Stimulated activated naive CD8-positive, alpha-beta T cell treated with anti-CD3 and anti-CD28 coated beads, Interleukin-15, Interleukin-2, amounts not matched to agents 100 ng/mL and 50 ng/mL, for 24 hours (primary cell): ENCODE data around the gene KIAA2012.
"Not testable (repeated sequence)": the region's sequence is repeated elsewhere in the genome, so short reads cannot be mapped to it uniquely, and the experiment has no call there.

Experiments
- H3K27ac Mint-ChIP-seq: one replicate; pipeline ENCODE4 v1.8.0; 2021; ENCODE audit warnings: mild to moderate bottlenecking, mixed read lengths
- H3K27me3 Mint-ChIP-seq: one replicate; pipeline ENCODE4 v1.8.0; 2021; ENCODE audit warnings: mixed read lengths
- H3K36me3 Mint-ChIP-seq: one replicate; pipeline ENCODE4 v1.8.0; 2021; ENCODE audit warnings: low read depth, mixed read lengths
- H3K4me1 Mint-ChIP-seq: one replicate; pipeline ENCODE4 v1.8.0; 2021; ENCODE audit warnings: low read depth, mixed read lengths
- H3K4me3 Mint-ChIP-seq: one replicate; pipeline ENCODE4 v1.8.0; 2021; ENCODE audit warnings: mild to moderate bottlenecking, mixed read lengths
- H3K9me3 Mint-ChIP-seq: one replicate; pipeline ENCODE4 v1.8.0; 2021; ENCODE audit warnings: mixed read lengths

Gene KIAA2012

DNA sequence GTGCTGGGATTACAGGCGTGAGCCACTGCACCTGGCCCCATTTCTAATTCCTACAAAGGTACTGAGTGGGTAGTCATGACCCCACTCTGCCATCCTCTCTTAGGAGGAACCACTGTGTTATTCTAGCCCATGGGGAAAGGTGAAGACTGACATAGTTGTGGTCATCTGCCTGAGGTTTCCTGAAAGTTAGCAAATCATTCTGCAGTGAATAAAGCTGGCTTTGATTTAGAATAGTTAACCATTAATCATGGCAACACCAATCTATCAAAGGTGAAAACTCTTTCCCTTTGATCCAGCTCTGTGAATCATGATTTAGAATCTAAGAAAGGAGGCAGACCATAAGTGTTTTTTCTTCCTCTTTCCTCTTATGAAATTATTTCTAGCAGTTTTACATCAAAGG lies 114.5 kb downstream of the KIAA2012 start:
- Mint-ChIP-seq H3K27ac (no peak overlapping the region), H3K4me1 (no peaks in the 10 kb centered on the region), H3K36me3 (no peaks in the 10 kb centered on the region), H3K9me3 (no peaks in the 10 kb centered on the region), H3K27me3 (peaks cover 21% of the 10 kb centered on the region), H3K4me3 (no peak overlapping the region)

DNA sequence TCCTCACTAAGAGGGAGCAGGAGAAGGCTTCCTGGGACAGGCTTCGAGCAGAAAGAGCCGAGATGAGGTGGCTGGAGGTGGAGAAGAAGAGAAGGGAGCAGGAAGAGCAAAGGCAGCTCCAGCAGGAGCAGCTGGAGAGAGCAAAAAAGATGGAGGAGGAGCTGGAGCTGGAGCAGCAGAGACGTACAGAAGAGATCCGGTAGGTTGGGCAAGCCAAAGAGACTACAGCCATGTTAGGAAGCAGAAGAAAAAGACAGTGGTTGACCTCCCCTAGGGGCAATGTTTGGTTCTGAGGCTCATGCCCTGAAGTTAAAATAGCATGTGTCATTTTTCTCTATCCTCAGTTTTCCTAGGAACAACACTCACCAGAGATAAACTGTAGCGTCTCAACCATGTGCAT lies 120.2 kb downstream of the KIAA2012 start:
- no peak overlapping the region for H3K27ac Mint-ChIP-seq
- no peak overlapping the region for H3K4me3 Mint-ChIP-seq
- H3K27me3 Mint-ChIP-seq = peaks cover 8% of the 10 kb centered on the region
- H3K4me1 Mint-ChIP-seq = no peaks in the 10 kb centered on the region
- no peaks in the 10 kb centered on the region for H3K36me3 Mint-ChIP-seq
- H3K9me3 Mint-ChIP-seq = no peaks in the 10 kb centered on the region

- peaks cover 13% of the 10 kb centered on the region for H3K27me3 Mint-ChIP-seq
- no peaks in the 10 kb centered on the region for H3K9me3 Mint-ChIP-seq
- no peaks in the 10 kb centered on the region for H3K4me1 Mint-ChIP-seq
- no peaks in the 10 kb centered on the region for H3K36me3 Mint-ChIP-seq
- no peak overlapping the region for H3K27ac Mint-ChIP-seq
- H3K4me3 Mint-ChIP-seq = no peak overlapping the region
These were observed 120.9 kb downstream of the KIAA2012 start for GRCh38 chr2:202193881-202194353.

- Mint-ChIP-seq H3K4me1 (no peaks in the 10 kb centered on the region), H3K36me3 (no peaks in the 10 kb centered on the region), H3K27ac (no peak overlapping the region), H3K9me3 (no peaks in the 10 kb centered on the region), H3K27me3 (peaks cover 13% of the 10 kb centered on the region), H3K4me3 (no peak overlapping the region)
These were observed 121.4 kb downstream of the KIAA2012 start for GRCh38 chr2:202194418-202194817.

- Mint-ChIP-seq H3K4me3 (no peak overlapping the region), H3K4me1 (no peaks in the 10 kb centered on the region)
These were observed 123.7 kb downstream of the KIAA2012 start for GRCh38 chr2:202196727-202197126.

GRCh38 chr2:202201220-202202160 lies 128.4 kb downstream of the KIAA2012 start:
- Mint-ChIP-seq H3K27ac (no peak overlapping the region), H3K9me3 (no peaks in the 10 kb centered on the region), H3K4me3 (no peak overlapping the region), H3K27me3 (peaks cover 12% of the 10 kb centered on the region), H3K4me1 (no peaks in the 10 kb centered on the region), H3K36me3 (peaks cover 14% of the 10 kb centered on the region)

More at GRCh38 chr2:202196727-202197126, 123.7 kb downstream of the KIAA2012 start:
- no peak overlapping the region for H3K27ac Mint-ChIP-seq
- no peaks in the 10 kb centered on the region for H3K36me3 Mint-ChIP-seq
- no peaks in the 10 kb centered on the region for H3K9me3 Mint-ChIP-seq
- H3K27me3 Mint-ChIP-seq = peaks cover 13% of the 10 kb centered on the region

DNA sequence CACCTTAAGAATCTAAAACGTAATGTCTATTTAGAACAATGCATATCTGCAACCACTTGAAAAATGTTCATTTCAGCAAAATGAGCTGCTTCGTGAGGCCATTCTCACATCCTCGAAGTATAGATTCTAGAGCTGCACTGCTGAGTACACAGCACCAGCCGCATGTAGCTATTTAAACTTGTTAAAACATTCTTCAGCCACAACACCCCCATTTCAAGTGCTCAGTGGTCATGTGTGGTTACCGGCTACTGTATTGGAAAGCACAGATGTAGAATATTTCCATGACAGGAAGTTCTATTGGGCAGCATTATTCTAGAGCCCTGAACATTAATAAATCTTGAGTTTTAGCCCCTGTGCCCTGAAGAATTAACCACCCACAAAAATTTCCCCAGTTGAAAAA lies 130.3 kb downstream of the KIAA2012 start:
- peaks cover 5% of the 10 kb centered on the region for H3K27me3 Mint-ChIP-seq
- peaks cover 25% of the 10 kb centered on the region for H3K36me3 Mint-ChIP-seq
- H3K9me3 Mint-ChIP-seq = no peaks in the 10 kb centered on the region
- H3K4me1 Mint-ChIP-seq = no peaks in the 10 kb centered on the region
- no peak overlapping the region for H3K4me3 Mint-ChIP-seq
- H3K27ac Mint-ChIP-seq = no peak overlapping the region

GRCh38 chr2:202204855-202205254 lies 131.8 kb downstream of the KIAA2012 start:
- H3K9me3 Mint-ChIP-seq = no peaks in the 10 kb centered on the region
- no peak overlapping the region for H3K27ac Mint-ChIP-seq
- no peak overlapping the region for H3K4me3 Mint-ChIP-seq
- H3K36me3 Mint-ChIP-seq = peaks cover 26% of the 10 kb centered on the region
- no peaks in the 10 kb centered on the region for H3K4me1 Mint-ChIP-seq
- no peaks in the 10 kb centered on the region for H3K27me3 Mint-ChIP-seq

GRCh38 chr2:202208526-202208925 lies 135.5 kb downstream of the KIAA2012 start:
- no peak overlapping the region for H3K4me3 Mint-ChIP-seq
- H3K27me3 Mint-ChIP-seq = no peaks in the 10 kb centered on the region
- no peaks in the 10 kb centered on the region for H3K9me3 Mint-ChIP-seq
- H3K27ac Mint-ChIP-seq = no peak overlapping the region
- no peaks in the 10 kb centered on the region for H3K4me1 Mint-ChIP-seq
- peaks cover 35% of the 10 kb centered on the region for H3K36me3 Mint-ChIP-seq

- no peaks in the 10 kb centered on the region for H3K9me3 Mint-ChIP-seq
These were observed 142.1 kb downstream of the KIAA2012 start for GRCh38 chr2:202215179-202215578.

DNA sequence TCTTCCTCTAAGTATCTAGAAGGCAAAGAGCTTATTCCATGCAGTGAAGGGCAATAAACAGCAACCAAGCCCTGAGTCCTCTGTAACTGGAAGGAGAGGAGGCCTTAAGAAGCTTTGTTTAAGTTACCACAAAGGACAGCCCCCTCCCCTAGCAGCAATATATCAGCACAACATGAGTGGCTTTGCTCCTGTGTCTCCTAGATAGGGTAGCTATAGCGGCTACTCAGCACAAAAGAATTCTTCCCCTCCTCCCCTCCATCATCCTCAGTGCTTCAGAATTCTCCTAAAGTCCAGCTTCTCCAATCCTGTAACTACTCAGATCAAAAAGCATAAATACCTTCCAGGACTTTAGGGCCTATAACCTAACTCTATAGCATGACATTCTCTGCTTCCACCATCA lies 148.8 kb downstream of the KIAA2012 start:
- Mint-ChIP-seq H3K27ac (no peak overlapping the region), H3K36me3 (peaks cover 45% of the 10 kb centered on the region), H3K9me3 (no peaks in the 10 kb centered on the region), H3K4me1 (peaks cover 22% of the 10 kb centered on the region), H3K4me3 (no peak overlapping the region), H3K27me3 (no peaks in the 10 kb centered on the region)

More at GRCh38 chr2:202215179-202215578, 142.1 kb downstream of the KIAA2012 start:
- Mint-ChIP-seq H3K27me3 (no peaks in the 10 kb centered on the region), H3K36me3 (peaks cover 50% of the 10 kb centered on the region), H3K4me1 (peaks cover 5% of the 10 kb centered on the region), H3K27ac (no peak overlapping the region), H3K4me3 (no peak overlapping the region)

- peaks cover 49% of the 10 kb centered on the region for H3K4me1 Mint-ChIP-seq
- no peaks in the 10 kb centered on the region for H3K27me3 Mint-ChIP-seq
- H3K27ac Mint-ChIP-seq = peak overlapping the region; percentile 83
- no peaks in the 10 kb centered on the region for H3K36me3 Mint-ChIP-seq
- no peaks in the 10 kb centered on the region for H3K9me3 Mint-ChIP-seq
- H3K4me3 Mint-ChIP-seq = peak overlapping the region; percentile 95
These were observed 164.8 kb downstream of the KIAA2012 start for GRCh38 chr2:202237787-202238233.

- Mint-ChIP-seq H3K4me1 (peaks cover 42% of the 10 kb centered on the region), H3K4me3 (peak within 1 kb of the TSS; percentile 95), H3K9me3 (no peaks in the 10 kb centered on the region), H3K27ac (peak within 1 kb of the TSS; percentile 97), H3K27me3 (no peaks in the 10 kb centered on the region), H3K36me3 (no peaks in the 10 kb centered on the region)
These were observed 165.5 kb downstream of the KIAA2012 start, which contains the start of gene SUMO1 for GRCh38 chr2:202238234-202239197. TSS of gene SUMO1 (minus strand) at chr2:202238597. CDS start at chr2:202238451, 146 bp downstream.

DNA sequence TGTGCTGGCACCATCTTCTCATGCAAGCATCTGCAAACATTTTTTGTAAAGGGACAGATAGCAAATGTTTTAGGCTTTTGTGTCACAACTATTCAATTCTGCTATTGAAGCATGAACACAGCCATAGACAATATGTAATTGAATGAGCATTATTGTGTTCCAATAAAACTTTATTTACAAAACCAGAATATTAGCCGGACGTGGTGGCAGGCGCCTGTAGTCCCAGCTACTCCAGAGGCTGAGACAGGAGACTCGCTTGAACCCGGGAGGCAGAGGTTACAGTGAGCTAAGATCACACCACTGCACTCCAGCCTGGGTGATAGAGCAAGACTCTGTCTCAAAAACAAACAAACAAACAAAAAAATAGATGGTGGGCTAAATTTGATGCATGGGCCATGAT lies 174.7 kb downstream of the KIAA2012 start:
- H3K4me3 Mint-ChIP-seq, H3K36me3 Mint-ChIP-seq, H3K4me1 Mint-ChIP-seq, H3K27me3 Mint-ChIP-seq, H3K9me3 Mint-ChIP-seq, H3K27ac Mint-ChIP-seq: not testable (repeated sequence)
